Lower leg skin (tissue), 3 donors: ENCODE measurements around the gene GRK1.

Experiments
- CTCF ChIP-seq, 3 donors: fragments of 450-650 bp; IDR thresholded peaks; one replicate each; pipeline ENCODE4 v1.5.1; 2016; ENCODE audit warnings: antibody characterized with exemption in 3 of 3, mild to moderate bottlenecking in 3 of 3, moderate library complexity in 2 of 3
- POLR2A ChIP-seq, 2 donors: fragments of 450-650 bp; IDR thresholded peaks; one replicate each; pipeline ENCODE4 v1.6.1; 2016 to 2017; ENCODE audit warnings: antibody characterized with exemption in 2 of 2, mild to moderate bottlenecking in 1 of 2, moderate library complexity in 1 of 2

DNA sequence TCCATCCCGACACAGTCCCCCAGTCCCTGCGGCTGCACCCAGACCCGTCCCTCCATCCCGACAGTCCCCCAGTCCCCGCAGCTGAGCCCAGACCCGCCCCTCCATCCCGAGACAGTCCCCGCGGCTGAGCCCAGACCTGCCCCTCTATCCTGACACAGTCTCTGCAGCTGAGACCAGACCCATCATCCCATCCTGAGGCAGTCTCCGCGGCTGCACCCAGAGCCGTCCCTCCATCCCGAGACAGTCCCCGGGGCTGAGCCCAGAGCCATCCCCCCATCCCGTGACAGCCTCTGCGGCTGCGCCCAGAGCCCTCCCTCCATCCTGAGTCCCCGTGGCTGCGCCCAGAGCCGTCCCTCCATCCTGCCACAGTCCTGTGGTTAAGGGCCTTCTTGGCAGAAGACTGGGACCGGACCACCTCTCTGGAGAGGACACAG lies 63.3 kb downstream of the GRK1 start:
- TF ChIP-seq CTCF (IDR thresholded peaks at IDR 0.05) (no peak), POLR2A (IDR thresholded peaks at IDR 0.05) (no peak)
